HEK293T (cell line): Measurements from ENCODE around the gene CTSO.

Experiments
- ARNT ChIP-seq: fragments of 450-650 bp; IDR thresholded peaks from 2 replicates; pipeline ENCODE4 v1.6.1; 2017; ENCODE audit warnings: mild to moderate bottlenecking
- SP1 ChIP-seq: fragments of 450-650 bp; IDR thresholded peaks from 2 replicates; pipeline ENCODE4 v1.6.1; 2017

DNA sequence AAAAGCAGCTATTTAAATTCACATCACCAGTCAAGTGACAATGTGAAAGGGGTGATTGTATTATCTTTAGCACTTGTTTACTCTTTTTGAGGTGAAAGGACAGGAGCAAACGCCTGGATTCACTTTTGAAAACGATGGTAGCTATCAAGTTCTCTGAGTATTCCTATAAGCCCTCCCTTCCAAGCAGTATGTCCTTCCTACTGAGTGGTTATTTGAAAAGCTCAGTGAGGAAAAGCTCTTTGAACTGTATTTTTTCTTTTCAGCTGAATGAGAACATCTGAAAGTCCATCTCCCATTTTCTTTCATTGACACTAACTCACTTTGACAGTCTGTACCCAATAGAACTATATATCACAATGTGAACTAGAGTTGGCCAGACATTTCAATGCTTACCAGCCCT, 9.1 kb upstream of the CTSO start:
- no peak for TF ChIP-seq ARNT
- no peak for TF ChIP-seq SP1
